ENCODE measurements around the gene ZNF726. TPM values are rescaled to one million over a fixed set of nuclear protein-coding genes. Genes with fewer than 3 reads are reported as not detected.

ZNF726 gene
- 1 to 10 TPM; 1.8 to 2.0 TPM for total RNA-seq

- Histone ChIP-seq H3K4me1 (no peaks in the 10 kb centered on the region), H3K4me3 (peak within 1 kb of the TSS; percentile 25 to 30), H3K9me3 (no peaks in the 10 kb centered on the region), H3K27me3 (no peaks in the 10 kb centered on the region), H3K36me3 (replicated peaks in 1 of 2; ENCODE audit: insufficient read depth in 1 of 2, low read depth in 2 of 2) (no peaks in the 10 kb centered on the region), H3K27ac (peak within 1 kb of the TSS in 3 of 4 donors; percentile 27 to 52 (median 46))
- WGBS, 2 donors = 17 to 22% methylated on average over 23 to 44 of the region's 44 CpGs
- DNase-seq (peak; percentile 63 to 77 (median 68)), ATAC-seq (peak; percentile 79)
- intact Hi-C loops (cut with DNase I) = no loop called here
- TF ChIP-seq POLR2A (IDR thresholded peaks at IDR 0.05) (peak in 1 of 3 donors; percentile 40), CTCF (IDR thresholded peaks at IDR 0.05) (no peak)
These were observed at the start of gene ZNF726 for GRCh38 chr19:23914402-23915286. Gene ZNF726 (plus strand): TSS chr19:23914886. CDS start chr19:23914995, 109 bp downstream.

DNA sequence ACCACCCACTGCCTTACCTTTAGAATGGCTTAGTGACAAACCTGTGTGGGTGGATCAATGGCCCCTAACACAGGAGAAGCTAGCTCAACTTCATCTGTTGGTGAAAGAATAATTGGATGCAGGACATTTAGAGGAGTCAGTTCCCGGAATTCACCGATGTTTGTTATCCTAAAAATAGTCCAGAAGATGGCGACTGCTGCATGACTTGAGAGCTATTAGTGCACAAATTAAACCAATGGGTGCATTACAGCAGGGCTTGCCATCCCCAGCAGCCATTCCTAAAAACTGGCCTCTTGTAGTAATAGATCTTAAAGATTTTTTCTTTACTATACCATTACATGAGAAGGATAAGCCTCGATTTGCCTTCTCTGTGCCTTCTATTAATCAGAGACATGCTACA lies 46.8 kb upstream of the ZNF726 start:
- Histone ChIP-seq H3K9me3 (peaks cover 0 to 12% (median 0%) of the 10 kb centered on the region in 3 donors), H3K27ac (no peak overlapping the region), H3K36me3 (replicated peaks in 1 of 2; ENCODE audit: insufficient read depth in 1 of 2, low read depth in 2 of 2) (no peaks in the 10 kb centered on the region), H3K4me3 (no peak overlapping the region), H3K4me1 (no peaks in the 10 kb centered on the region), H3K27me3 (no peaks in the 10 kb centered on the region)
- DNase-seq (no peak), ATAC-seq (no peak)
- TF ChIP-seq CTCF (IDR thresholded peaks at IDR 0.05) (no peak), POLR2A (IDR thresholded peaks at IDR 0.05) (no peak)
- intact Hi-C loops (cut with DNase I) = no loop called here
- WGBS, 2 donors = 77 to 79% methylated on average over 4 of the region's 4 CpGs

DNA sequence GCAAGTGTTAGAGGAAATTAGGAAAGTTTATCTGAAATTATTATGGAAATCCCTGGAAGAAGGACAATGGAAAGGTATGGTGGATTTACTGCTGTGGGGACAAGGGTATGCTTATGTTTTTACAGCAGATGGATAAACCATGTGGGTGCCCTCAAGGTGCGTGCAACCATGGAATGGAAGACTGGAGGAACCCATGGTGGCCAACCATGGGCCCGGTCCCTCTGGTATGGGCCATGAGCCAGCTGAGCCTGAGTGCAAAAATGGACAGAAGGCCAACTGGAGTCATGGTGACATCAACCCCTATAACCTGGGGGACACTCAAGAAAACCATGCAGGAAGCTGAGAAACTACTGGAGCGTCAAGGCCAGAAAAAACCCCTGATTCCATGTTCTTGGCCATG lies 46.1 kb upstream of the ZNF726 start:
- no peak for ATAC-seq
- Histone ChIP-seq H3K27ac (no peak overlapping the region), H3K36me3 (replicated peaks in 1 of 2; ENCODE audit: insufficient read depth in 1 of 2, low read depth in 2 of 2) (no peaks in the 10 kb centered on the region), H3K4me3 (no peak overlapping the region), H3K27me3 (no peaks in the 10 kb centered on the region), H3K9me3 (peaks cover 0 to 12% (median 0%) of the 10 kb centered on the region in 3 donors), H3K4me1 (no peaks in the 10 kb centered on the region)
- TF ChIP-seq CTCF (IDR thresholded peaks at IDR 0.05) = no peak
- TF ChIP-seq POLR2A (IDR thresholded peaks at IDR 0.05) = no peak
- intact Hi-C loops (cut with DNase I) = no loop called here
- 96 to 97% methylated on average over 3 of the region's 3 CpGs for WGBS, 2 donors
- DNase-seq = no peak

GRCh38 chr19:23872282-23872919 lies 42.3 kb upstream of the ZNF726 start:
- no peak for TF ChIP-seq POLR2A (IDR thresholded peaks at IDR 0.05)
- no peak for TF ChIP-seq CTCF (IDR thresholded peaks at IDR 0.05)
- ATAC-seq (no peak), DNase-seq (no peak)
- no peaks in the 10 kb centered on the region for H3K36me3 ChIP-seq (replicated peaks in 1 of 2; ENCODE audit: insufficient read depth in 1 of 2, low read depth in 2 of 2)
- no peaks in the 10 kb centered on the region for H3K9me3 ChIP-seq
- H3K27ac ChIP-seq = no peak overlapping the region
- no peaks in the 10 kb centered on the region for H3K27me3 ChIP-seq
- H3K4me3 ChIP-seq = no peak overlapping the region
- 57 to 91% methylated on average over 1 of the region's 1 CpG for WGBS, 2 donors
- H3K4me1 ChIP-seq = no peaks in the 10 kb centered on the region
- intact Hi-C loops (cut with DNase I) = loop anchor here (5.0 kb wide), 1 partner anchor 95 kb away; no protein-coding TSS in a partner anchor
